CD4-positive, alpha-beta T cell treated with Interleukin-15 for 1 hour (primary cell): ENCODE data around the gene FABP3.
"Not testable (repeated sequence)": the region's sequence is repeated elsewhere in the genome, so short reads cannot be mapped to it uniquely, and the experiment has no call there.

Experiments
- DNase-seq: peaks from one replicate; pipeline ENCODE4 v3.0.0-alpha.2; 2020

FABP3 gene

DNA sequence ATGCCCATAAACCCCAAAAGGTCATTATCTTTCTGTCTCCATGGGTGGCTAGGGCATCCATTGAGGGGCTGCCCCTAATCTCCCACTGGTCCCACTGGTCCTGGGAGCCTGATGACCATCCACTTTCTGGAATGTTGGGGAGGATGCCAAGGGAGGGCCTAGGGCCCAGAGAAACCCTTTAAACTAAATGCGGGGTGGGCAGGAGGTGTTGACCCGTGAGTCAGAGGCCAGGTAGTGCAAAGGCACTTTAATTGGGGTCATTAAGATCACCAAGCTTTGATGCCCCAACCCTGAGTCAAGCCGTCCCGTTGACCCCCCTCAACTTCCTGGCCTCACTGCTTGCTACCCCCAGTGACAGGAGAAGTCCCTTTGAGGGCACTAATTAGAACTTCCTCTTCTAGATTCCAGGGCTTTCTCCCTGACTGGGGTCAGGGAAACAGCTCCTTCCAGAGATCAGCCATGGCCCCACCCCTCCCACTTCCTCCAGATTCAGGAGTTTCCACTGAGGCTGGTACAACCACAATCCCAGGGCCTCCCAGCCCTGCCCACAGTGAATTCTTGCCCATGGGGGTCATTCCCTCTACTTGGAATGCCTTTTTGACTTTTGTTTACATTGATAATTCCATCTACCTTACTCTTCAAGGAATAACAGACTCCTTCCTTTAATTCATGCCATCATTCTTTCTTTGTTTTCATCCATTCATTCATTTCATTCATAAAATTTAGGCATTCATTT lies 24.7 kb upstream of the FABP3 start:
- DNase-seq = no peak

DNA sequence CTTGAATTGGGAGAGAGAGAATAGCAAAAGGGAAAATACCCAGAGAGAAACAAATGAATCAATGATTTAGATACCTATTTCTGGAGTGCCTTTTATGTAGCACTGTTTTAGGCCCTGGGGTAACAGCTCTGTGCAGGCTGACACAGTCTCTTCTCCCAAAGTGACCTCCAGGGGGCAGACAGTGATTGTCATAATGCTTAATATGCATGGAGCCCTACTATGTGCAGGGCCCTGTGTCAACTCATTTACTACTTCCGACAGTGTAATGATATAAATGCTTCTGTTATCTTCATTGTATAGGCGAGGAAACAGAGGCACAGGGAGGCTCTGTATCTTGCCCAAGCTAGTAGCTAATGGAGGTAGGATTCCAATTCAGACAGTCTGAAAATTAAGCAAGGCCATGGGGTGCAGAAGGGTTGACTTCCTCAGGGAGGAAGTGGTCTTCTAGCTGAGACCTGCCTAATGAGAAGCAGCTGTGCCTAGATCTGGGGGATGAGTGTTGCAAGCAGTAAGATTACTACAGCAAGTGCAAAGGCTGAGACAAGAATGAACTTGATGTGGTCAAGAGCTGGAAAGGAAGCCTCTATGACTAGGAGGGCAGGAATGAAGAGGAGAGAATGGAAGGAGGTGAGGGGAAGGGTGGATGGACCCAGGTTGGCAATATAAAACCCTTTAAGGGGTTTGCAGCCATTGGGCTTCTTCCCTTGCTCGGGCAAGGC lies 23.9 kb upstream of the FABP3 start:
- DNase-seq = no peak

DNA sequence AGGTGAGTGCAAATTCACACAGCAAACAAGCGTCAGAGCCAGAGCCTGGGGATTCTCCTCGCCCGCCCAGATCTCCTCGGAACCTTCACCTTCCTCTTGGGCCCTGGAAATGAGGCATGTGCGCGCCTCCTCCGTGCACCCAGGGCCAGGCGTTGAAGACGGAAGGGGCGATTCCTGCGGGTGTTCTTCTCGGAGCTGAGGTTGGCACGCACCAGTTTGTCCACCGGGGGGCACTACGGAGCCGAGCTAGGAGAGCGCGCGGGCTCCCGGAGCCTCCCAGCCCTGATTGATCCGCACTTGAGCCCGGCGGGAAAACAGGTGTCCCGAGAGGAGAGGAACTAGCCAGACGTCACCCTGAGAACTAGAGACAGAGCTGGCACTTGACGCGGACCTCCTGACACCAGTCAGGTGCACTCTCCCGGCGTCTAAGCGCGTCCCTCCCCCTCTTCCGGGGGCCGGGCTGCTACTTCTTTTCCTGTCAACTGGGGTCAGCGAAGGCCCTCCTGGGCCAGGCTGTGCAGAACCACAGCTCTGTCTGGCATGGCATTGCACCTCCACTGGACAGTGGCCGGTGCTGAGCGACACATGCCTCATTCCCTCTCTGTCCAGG lies 21.8 kb upstream of the FABP3 start:
- DNase-seq = peak; percentile 66

DNA sequence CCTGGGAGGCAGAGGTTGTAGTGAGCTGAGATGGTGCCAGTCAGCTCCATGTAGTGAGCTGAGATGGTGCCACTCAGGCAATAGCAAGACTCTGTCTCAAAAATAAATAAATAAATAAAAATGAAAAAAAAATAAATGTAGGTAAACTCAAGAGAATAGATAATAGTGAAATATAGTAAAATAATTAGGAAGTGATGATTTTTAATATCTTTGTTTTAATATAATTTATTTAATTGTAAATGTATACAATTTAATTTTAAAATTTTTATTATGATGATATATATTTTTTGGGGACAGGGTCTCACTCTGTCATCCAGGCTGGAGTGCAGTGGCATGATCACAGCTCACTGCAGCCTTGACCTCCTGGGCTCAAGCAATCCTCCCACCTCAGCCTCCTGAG lies 20.6 kb upstream of the FABP3 start:
- DNase-seq = no peak

DNA sequence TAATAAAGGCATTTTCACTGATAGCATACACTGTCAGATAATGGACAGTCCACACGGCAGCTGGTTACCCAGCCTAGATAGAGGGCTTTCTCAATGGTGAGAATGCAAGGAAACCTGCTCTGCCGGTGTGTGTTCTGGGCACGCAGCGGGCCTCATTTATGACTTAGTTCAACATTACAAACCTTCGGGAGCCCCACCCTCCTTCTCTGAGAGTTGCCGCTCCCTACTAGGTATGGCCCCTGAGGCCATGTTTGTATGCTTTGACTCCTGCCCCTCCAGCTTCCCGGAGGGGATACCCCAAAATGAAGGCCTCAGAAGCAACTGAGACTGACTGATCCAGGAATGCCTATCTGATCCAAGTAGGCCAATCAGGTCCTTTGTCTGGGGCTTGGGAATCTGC lies 17.2 kb upstream of the FABP3 start:
- no peak for DNase-seq

DNA sequence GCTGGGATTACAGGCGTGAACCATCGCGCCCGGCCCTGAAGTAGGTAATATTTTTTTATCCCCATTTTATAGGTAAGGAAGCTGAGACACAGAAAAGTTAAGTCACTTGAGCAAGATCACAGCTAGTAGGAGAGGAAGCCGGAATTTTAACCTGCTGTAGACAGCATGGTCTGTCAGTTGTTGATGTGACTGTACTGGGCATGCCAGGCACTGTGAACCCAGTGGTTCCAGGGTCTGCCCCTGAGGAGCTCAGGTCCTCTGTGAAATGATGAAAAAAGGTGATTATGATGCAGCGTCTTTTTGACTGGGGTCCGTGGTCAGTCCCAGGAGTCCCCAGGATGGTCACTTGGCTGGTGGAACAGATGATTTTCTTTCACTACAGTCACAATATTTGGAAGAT lies 16.7 kb upstream of the FABP3 start:
- DNase-seq = no peak

DNA sequence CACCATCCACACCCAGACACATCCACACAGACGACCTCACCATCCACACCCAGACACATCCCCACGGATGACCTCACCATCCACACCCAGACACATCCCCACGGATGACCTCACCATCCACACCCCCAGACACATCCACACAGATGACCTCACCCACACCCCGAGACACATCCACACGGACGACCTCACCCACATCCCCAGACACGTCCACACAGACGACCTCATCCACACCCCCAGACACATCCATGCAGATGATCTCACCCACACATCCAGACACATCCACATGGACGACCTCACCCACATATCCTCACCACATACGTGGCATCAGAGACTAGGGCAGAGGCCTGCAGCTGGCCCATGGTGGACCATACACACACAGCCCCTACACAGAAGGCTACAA lies 14.7 kb upstream of the FABP3 start:
- DNase-seq = no peak

DNA sequence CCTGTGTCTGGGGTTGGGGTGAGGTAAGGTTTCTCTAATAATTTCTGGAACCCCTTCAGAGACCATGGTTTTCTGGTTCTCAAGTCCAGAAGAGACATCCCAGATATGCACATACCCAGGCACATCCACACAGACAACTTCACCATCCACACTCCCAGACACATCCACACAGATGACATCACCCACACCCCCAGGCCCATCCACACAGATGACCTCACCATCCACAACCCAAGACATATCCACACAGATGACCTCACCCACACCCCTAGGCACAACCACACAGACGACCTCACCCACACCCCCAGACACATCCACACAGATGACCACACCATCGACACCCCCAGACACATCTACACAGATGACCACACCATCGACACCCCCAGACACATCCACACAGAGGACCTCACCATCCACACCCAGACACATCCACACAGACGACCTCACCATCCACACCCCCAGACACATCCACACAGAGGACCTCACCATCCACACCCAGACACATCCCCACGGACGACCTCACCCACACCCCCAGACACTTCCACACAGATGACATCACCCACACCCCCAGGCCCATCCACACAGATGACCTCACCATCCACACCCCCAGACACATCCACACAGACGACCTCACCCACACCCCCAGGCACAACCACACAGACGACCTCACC lies 13.8 kb upstream of the FABP3 start:
- not testable (repeated sequence) for DNase-seq

DNA sequence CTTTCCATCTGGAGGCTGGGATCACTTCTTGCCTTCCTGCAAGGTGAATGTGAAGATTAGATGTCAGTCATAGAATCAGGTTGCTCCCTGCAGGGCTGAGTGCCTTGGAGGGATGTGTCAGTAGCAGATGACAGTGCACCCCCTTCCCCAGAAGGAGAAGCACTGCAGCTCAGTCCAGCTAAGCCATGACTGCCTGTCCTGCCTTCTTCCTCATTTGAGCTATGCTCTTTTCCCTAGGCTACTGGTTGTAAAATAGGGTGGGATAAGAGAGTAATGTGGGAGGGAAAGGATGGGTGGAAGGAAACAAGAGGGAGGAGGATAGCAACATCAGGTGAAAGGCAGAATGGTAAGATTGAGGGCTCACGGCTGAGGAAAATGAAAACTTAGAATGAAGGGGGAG lies 11.1 kb upstream of the FABP3 start:
- DNase-seq = no peak

DNA sequence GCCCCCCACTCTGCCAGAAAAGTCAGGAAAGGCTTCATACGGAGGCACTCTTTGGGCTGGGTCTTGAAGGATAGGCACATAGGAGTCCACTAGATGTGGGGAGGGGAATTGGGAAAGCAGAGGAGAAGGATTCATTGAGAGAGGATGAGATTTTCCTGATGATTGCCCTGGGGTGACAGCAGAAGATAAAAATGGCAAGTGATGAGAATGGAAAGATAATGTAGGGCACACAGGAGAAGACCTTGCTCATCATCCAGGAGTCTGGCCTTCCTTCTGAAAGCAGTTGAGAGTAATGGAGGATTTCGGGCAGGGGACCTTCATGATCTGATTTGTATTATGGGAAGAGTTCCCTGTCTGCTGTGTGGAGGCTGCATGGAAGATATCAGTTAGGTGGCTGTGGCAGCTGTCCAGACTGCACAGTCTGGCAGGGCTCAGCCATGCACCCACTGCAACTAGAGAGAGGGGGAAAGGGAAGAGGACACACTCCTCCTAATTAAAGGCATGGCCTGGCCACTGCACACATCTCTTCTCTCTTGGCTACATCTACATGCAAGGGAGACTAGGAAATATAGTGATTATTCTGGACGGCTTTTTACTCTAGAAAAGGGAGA lies 9.6 kb upstream of the FABP3 start:
- no peak for DNase-seq

DNA sequence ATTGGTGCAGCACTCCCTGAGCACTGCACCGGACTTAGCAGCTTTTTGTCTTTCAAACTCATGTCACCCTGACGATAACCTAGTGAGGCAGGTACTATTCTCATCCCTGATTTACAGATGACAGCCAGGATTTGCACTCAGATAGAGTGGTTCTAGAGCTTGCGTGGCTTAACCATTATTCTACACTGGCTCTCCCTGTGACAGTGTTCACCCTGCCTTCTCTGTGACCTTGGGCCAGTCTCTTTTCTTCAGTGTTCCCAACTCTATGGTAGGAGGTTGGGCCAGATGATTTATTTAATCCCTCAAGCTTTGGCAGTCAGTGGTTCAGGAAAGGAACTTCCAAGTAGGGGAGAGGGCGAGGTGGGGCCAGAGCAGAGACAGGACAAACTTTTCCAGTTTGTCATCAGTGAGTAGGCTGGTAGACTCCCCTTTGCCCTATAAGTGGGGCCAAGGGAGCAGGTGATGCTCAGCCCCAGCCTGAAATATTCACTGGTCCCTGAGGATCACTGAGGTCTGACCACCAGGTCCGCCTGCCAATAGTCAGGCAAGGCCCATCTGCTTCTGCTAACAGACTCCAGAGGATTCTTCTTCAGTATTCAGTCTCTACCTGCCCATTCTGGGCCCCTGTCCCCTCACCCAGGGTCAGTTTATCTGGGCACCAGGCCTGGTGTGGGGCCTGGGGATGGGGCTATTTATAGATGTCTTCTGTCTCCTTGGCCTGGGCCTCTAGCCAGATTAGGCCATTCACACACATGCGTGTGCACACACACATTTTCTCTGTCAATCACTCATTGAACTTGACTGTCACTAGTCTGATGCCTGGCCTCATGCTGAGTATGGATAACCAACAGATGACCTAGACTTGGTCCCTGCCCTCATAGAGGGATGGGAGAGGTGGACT lies 8.8 kb upstream of the FABP3 start:
- no peak for DNase-seq

DNA sequence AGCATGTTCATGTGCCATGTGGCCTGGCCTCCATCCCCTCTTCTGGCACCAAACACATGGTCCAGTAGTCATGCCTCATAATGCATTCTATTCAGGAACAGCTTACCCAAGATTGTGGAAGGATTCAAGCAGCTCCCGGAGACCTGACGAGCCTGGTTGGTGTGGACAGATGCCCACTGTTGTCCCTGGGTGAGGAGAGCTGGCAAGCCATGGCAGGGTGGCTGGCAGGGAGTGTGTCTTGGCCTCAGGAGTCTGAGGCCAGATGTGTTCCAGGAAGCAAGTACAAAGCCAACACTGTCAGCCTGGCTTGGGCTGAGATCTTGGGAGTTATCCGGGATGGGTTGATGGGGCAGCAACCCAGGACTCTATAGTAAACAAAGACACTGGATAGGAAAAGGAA lies 7.3 kb upstream of the FABP3 start:
- DNase-seq = no peak

DNA sequence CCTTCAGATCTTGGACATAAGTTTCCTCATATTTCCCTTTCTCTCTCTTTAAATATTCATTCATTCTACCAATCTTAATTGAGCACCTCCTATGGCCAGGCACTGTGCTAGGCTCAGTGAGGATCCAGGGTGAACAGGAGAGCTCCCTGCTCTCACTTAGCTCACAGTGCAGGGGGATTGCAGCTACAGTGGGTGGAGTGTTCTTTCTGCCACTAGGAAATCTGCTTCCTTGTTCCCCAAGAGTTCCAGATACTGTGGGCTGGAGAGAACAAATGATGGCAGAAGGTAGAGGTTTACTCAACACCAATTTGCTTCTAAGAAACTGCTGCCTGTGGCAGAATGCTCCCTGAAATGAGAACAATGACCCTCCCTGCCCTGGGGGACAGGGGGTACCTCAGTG lies 5.1 kb upstream of the FABP3 start:
- DNase-seq = no peak

DNA sequence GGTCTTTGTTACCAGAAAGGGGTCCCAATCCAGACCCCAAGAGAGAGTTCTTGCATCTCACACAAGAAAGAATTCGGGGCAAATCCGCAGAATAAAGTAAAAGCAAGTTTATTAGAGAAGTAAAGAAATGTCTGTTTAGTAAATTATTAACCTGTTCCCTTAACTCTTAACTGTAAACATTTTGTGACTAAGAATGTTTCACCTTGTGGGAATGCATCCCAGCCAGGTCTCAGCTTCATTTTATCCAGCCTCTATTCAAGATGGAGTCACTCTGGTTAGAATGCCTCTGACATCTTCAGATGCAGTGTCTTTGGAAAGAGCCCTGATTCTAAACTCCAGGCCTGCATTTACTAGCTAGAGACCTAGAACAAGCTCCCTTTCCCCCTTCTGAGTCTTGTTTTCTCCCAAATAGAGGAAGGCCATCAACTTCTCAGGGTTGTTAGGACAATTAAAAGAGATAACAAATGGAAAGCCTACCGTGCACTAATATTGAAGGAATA lies 4.5 kb upstream of the FABP3 start:
- DNase-seq = no peak

DNA sequence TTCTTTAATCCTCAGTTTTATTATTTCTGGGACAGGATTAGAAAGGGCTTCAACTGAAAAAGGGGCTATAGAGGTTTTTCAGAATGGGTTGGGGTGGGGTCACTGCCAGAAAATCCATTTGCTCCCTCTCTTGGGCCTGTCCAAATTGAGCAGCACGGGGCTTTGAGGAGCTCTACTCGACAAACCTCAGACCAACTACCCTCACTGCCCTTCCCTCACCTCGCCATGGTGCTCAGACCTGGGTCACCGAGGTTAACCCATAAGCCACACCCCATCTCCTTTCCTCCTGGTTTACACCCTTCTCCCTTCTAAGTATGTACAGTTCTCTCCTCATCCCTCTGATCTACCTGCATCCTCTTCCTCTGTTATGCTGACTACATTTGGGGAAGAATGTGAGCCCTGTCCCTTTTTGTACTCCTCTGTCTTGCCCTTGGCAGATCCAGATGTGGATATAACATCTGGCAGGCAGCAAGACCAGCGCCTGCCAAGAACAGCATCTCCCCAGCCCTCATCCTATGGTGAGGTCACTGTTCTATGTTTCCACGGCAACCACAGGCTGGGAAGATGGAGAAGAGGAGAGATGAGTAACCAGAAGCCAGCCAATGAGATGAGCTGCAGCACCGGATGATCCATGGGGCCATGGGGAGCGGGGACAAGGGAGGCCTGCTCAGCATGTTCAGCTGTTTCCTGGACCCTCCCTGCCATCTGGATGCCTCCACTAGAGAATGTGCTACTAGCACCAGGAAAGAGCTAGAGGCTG lies 3.7 kb upstream of the FABP3 start:
- no peak for DNase-seq

DNA sequence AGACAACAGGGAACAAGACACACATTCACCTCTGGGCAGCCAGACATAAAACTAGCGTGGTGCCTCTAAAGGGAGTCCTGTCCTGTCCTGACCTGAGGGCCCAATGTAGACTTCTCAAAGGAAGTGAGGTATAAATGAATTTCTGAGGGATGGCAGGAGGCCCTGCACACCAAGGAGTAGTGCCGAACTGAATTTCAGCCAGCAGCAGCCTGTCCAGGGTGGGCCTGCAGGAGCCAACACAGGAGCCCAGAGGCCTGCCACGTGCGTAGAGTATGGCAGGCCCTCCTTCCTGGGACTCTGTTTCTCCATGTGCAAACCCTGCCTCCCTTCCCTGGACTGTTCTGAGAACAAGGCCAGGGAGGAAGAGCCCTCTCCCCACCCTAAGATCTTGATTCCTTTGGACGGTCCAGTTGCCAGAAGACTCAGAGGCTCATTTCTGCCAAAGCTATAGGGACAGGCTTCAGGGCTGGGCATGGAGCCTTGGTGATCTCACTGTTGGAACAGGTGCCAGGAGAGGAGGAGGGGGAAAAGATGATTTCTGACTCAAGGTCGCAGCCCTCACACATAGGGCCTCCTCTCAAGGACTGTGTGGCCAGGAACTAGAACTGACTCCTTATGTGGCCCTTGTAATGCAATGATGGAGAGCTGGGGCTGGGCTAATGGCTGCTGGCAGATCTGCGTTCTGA lies 1.8 kb upstream of the FABP3 start:
- no peak for DNase-seq

DNA sequence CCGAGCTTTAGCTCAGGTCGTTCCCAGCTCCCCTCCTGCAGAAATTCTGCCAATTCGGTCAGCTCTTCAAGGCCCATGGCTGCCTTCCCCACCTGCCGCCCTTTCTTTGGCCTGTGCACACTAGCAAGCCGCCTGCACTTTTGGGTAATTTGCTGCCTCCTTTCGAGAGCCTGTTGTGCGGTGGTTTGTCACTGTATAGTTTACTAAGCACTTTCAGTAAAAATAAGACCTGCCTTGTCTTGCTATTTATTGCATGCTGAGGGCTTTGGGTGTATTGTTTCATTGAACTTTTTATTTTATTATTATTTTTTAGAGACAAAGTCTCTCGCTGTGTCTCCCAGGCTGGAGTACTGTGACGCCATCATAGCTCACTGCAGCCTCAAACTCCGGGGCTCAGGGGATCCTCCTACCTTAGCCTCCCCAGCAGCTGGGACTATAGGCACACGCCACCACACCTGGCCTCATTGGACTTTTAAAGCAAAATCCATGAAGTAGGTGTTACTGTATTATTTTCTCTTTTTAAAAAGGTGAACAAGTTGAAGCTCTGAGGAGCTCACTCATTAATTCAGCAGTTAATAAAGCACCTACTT lies 1.1 kb upstream of the FABP3 start:
- DNase-seq = no peak

DNA sequence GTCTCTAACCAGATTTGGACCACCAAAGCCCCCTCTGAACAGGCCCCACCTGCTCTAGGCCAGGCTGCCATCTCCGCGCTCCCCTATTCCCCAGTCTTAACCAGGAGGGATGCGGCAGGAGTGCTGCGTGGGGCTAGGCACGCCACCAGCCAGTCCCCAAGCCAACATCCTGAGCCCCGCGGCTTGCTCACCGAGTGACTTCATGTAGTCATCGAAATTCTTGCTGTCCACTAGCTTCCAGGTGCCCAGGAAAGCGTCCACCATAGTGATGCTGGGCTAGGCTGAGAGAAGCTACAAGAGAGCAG lies 173 bp downstream of the FABP3 start:
- no peak for DNase-seq

DNA sequence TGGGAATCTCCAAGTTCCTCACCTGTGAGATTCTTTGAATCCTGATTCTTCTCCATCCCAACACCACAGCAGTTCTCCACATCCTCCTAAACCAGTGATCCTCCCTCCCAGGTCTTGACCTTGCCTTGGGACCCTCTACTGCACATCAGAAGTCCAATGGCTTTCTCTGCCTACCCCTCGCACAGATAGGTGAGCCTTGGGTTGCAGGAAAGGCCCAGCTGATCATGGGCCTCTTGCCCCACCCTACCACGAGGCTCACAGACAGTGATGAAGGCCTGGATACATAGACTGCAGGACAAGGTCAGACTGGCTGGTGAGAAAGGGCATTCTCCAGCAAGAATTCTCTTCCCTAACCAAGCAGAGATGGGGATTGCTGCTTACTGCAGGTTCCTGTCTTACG lies 825 bp downstream of the FABP3 start:
- no peak for DNase-seq
